Aorta (tissue), 5 donors: ENCODE data around the gene TLE5. TPM values are rescaled to one million over a fixed set of nuclear protein-coding genes. Genes with fewer than 3 reads are reported as not detected.

Experiments
- ATAC-seq: fragments of 200-7000 bp; cut with Tn5 transposase; one replicate; pipeline ENCODE4 v1.9.1; 2022; ENCODE audit warnings: moderate library complexity; ENCODE audit not compliant: low FRiP score
- DNase-seq, 2 donors: peaks; one replicate each; pipeline ENCODE4 v3.0.0-alpha.2; 2020
- H3K27ac ChIP-seq, 2 donors: one replicate each; pipeline ENCODE4 v1.5.1; 2013; ENCODE audit warnings: low read length in 2 of 2, mild to moderate bottlenecking in 2 of 2, moderate library complexity in 2 of 2, control low read depth in 1 of 2, inconsistent platforms in 1 of 2, low read depth in 1 of 2
- H3K27me3 ChIP-seq, 2 donors: one replicate each; pipeline ENCODE4 v1.6.1; 2013; ENCODE audit warnings: control low read depth in 1 of 2, low read length in 1 of 2, mild to moderate bottlenecking in 1 of 2, moderate library complexity in 1 of 2; ENCODE audit not compliant: insufficient read depth in 2 of 2, control insufficient read depth in 1 of 2
- H3K36me3 ChIP-seq, 2 donors: one replicate each; pipeline ENCODE4 v1.6.1; 2013; ENCODE audit warnings: control low read depth in 1 of 2, low read length in 1 of 2, mild to moderate bottlenecking in 1 of 2; ENCODE audit not compliant: insufficient read depth in 2 of 2, control insufficient read depth in 1 of 2
- H3K4me1 ChIP-seq, 2 donors: one replicate each; pipeline ENCODE4 v1.6.1; 2013; ENCODE audit warnings: low read length in 2 of 2, control low read depth in 1 of 2, mild to moderate bottlenecking in 1 of 2, moderate library complexity in 1 of 2; ENCODE audit not compliant: insufficient read depth in 2 of 2, control insufficient read depth in 1 of 2
- H3K4me3 ChIP-seq, 2 donors: one replicate each; pipeline ENCODE4 v1.5.1; 2013; ENCODE audit warnings: low read length in 2 of 2, control low read depth in 1 of 2, mild to moderate bottlenecking in 1 of 2
- H3K9me3 ChIP-seq: one replicate; pipeline ENCODE4 v1.6.1; 2013; ENCODE audit warnings: mild to moderate bottlenecking, low read length; ENCODE audit not compliant: control insufficient read depth
- WGBS, 2 donors: extraction: QIAGEN DNeasy Blood & Tissue Kit; methylation state at CpG; one replicate each; pipeline ENCODE4 v1.1.7; 2013; 5-methylcytosine and 5-hydroxymethylcytosine counted together
- intact Hi-C, 2 donors: fragments of 100-400 bp; cut with DNase I; formaldehyde crosslinking; loops; one replicate each; pipeline versions ENCODE4 v1.14.2 to v1.15.0; 2022
- polyA plus RNA-seq, 2 donors: library from polyadenylated mRNA; stranded (reverse); fragments of 200-250 nt; gene quantifications; one replicate each; pipeline ENCODE4 v1.2.3, GENCODE V29; 2013
- total RNA-seq, 2 donors: library from RNA; stranded (reverse); fragmentation: NEBNext Ultra II Directional; extraction: Animal tissue kit (Norgen Biotek cat#: 25700); gene quantifications; one replicate each; pipeline ENCODE4 v1.2.1, GENCODE V29; 2021
- donor health status: healthy with polysubstance abuse.
- donor health status: Bipolar disorder and iron deficiency.
- donor health status: DM: no; HTN: no; CAD: no.
- donor health status: DM: no; HTN: no; CAD: no.
- donor health status: DM: yes; HTN: yes; CAD: no.

TLE5 gene
- total and polyA plus RNA-seq, 4 donors, result 305 to 642 (median 486) TPM

GRCh38 chr19:3027292-3027691, 35.0 kb downstream of the TLE5 start:
- WGBS, 2 donors, result 83 to 90% methylated on average over 2 of the region's 2 CpGs
- Histone ChIP-seq H3K27me3 (no peaks in the 10 kb centered on the region), H3K4me1 (no peaks in the 10 kb centered on the region), H3K27ac (no peak overlapping the region), H3K36me3 (no peaks in the 10 kb centered on the region), H3K9me3 (no peaks in the 10 kb centered on the region), H3K4me3 (no peak overlapping the region)
- intact Hi-C loops, result no loop called here
- no peak for DNase-seq
- ATAC-seq, result peak; percentile 3

GRCh38 chr19:3026768-3027167, 35.5 kb downstream of the TLE5 start:
- Histone ChIP-seq H3K4me1 (no peaks in the 10 kb centered on the region), H3K9me3 (no peaks in the 10 kb centered on the region), H3K27me3 (no peaks in the 10 kb centered on the region), H3K27ac (no peak overlapping the region), H3K36me3 (no peaks in the 10 kb centered on the region), H3K4me3 (no peak overlapping the region)
- DNase-seq (no peak), ATAC-seq (no peak)
- 96 to 100% methylated on average over 1 of the region's 1 CpG for WGBS, 2 donors
- intact Hi-C loops, result no loop called here

GRCh38 chr19:3025549-3025886, 36.8 kb downstream of the TLE5 start:
- intact Hi-C loops, result no loop called here
- DNase-seq, result no peak
- H3K27ac ChIP-seq, result no peak overlapping the region
- H3K36me3 ChIP-seq, result no peaks in the 10 kb centered on the region
- no peaks in the 10 kb centered on the region for H3K4me1 ChIP-seq
- no peak for ATAC-seq
- no peaks in the 10 kb centered on the region for H3K9me3 ChIP-seq
- 82 to 96% methylated on average over 9 of the region's 9 CpGs for WGBS, 2 donors
- no peaks in the 10 kb centered on the region for H3K27me3 ChIP-seq
- no peak overlapping the region for H3K4me3 ChIP-seq

- intact Hi-C loops, result no loop called here
- Histone ChIP-seq H3K27me3 (no peaks in the 10 kb centered on the region), H3K9me3 (no peaks in the 10 kb centered on the region), H3K4me1 (no peaks in the 10 kb centered on the region), H3K27ac (no peak overlapping the region), H3K36me3 (no peaks in the 10 kb centered on the region), H3K4me3 (no peak overlapping the region)
- ATAC-seq, result no peak
- 87 to 91% methylated on average over 30 of the region's 30 CpGs for WGBS, 2 donors
- no peak for DNase-seq
Observed at GRCh38 chr19:3024870-3025548, 37.3 kb downstream of the TLE5 start.

- intact Hi-C loops, result no loop called here
- H3K4me3 ChIP-seq, result no peak overlapping the region
- H3K36me3 ChIP-seq, result no peaks in the 10 kb centered on the region
- H3K9me3 ChIP-seq, result no peaks in the 10 kb centered on the region
- no peaks in the 10 kb centered on the region for H3K27me3 ChIP-seq
- 81 to 86% methylated on average over 5 of the region's 5 CpGs for WGBS, 2 donors
- H3K27ac ChIP-seq, result no peak overlapping the region
- DNase-seq (no peak), ATAC-seq (no peak)
- no peaks in the 10 kb centered on the region for H3K4me1 ChIP-seq
Observed at GRCh38 chr19:3024509-3024869, 37.8 kb downstream of the TLE5 start.

GRCh38 chr19:3020321-3020960, 41.9 kb downstream of the TLE5 start:
- DNase-seq (no peak), ATAC-seq (no peak)
- Histone ChIP-seq H3K27ac (no peak overlapping the region), H3K4me3 (no peak overlapping the region), H3K27me3 (no peaks in the 10 kb centered on the region), H3K4me1 (no peaks in the 10 kb centered on the region), H3K36me3 (no peaks in the 10 kb centered on the region), H3K9me3 (no peaks in the 10 kb centered on the region)
- 82 to 85% methylated on average over 18 of the region's 18 CpGs for WGBS, 2 donors
- intact Hi-C loops, result no loop called here

GRCh38 chr19:3019211-3019854, 43.0 kb downstream of the TLE5 start:
- Histone ChIP-seq H3K27me3 (no peaks in the 10 kb centered on the region), H3K4me3 (no peak overlapping the region), H3K4me1 (no peaks in the 10 kb centered on the region), H3K36me3 (no peaks in the 10 kb centered on the region), H3K27ac (no peak overlapping the region), H3K9me3 (no peaks in the 10 kb centered on the region)
- 92 to 94% methylated on average over 24 to 28 of the region's 28 CpGs for WGBS, 2 donors
- ATAC-seq, result peak; percentile 21
- intact Hi-C loops, result no loop called here
- DNase-seq, result no peak

- H3K27me3 ChIP-seq, result no peaks in the 10 kb centered on the region
- H3K36me3 ChIP-seq, result no peaks in the 10 kb centered on the region
- WGBS, 2 donors, result 96 to 97% methylated on average over 7 of the region's 7 CpGs
- H3K9me3 ChIP-seq, result no peaks in the 10 kb centered on the region
- H3K27ac ChIP-seq, result no peak overlapping the region
- intact Hi-C loops, result no loop called here
- ATAC-seq (no peak), DNase-seq (no peak)
- H3K4me3 ChIP-seq, result no peak overlapping the region
- no peaks in the 10 kb centered on the region for H3K4me1 ChIP-seq
Observed at GRCh38 chr19:3017923-3018322, 44.4 kb downstream of the TLE5 start.
